HUES64 (cell line): ENCODE measurements around the gene AAR2.

Experiments used
- H3K27ac ChIP-seq: 2 replicates; pipeline ENCODE4 v1.7.0; 2013; ENCODE audit warnings: low read depth, low read length, inconsistent platforms
- H3K27me3 ChIP-seq: 2 replicates; pipeline ENCODE4 v1.6.1; 2013; ENCODE audit warnings: mild to moderate bottlenecking, low read length; ENCODE audit not compliant: insufficient read depth
- H3K36me3 ChIP-seq: 2 replicates; pipeline ENCODE4 v1.6.1; 2013; ENCODE audit warnings: mild to moderate bottlenecking, low read length; ENCODE audit not compliant: insufficient read depth
- H3K4me1 ChIP-seq: 2 replicates; pipeline ENCODE4 v1.6.1; 2013; ENCODE audit warnings: mild to moderate bottlenecking, low read length, moderate library complexity; ENCODE audit not compliant: insufficient read depth
- H3K4me3 ChIP-seq: 2 replicates; pipeline ENCODE4 v1.5.1; 2013; ENCODE audit warnings: mild to moderate bottlenecking, low read length, moderate library complexity
- H3K9ac ChIP-seq: 2 replicates; pipeline ENCODE4 v1.6.1; 2013; ENCODE audit warnings: mild to moderate bottlenecking, low read depth, low read length
- H3K9me3 ChIP-seq: 2 replicates; pipeline ENCODE4 v1.6.1; 2013; ENCODE audit warnings: low read depth, low read length; ENCODE audit not compliant: insufficient read depth
- WGBS: fragments of 150-250, 120-280 bp; methylation state at CpG from one replicate; pipeline ENCODE4 v1.1.7; 2013; ENCODE audit warnings: missing lambda C conversion rate; 5-methylcytosine and 5-hydroxymethylcytosine counted together

AAR2 gene

GRCh38 chr20:36219671-36220220 is 16.5 kb upstream of the AAR2 start:
- H3K4me1 ChIP-seq: no peaks in the 10 kb centered on the region
- WGBS: 96% methylated on average over 16 of the region's 17 CpGs
- no peak overlapping the region for H3K4me3 ChIP-seq
- H3K27ac ChIP-seq: no peak overlapping the region
- H3K9ac ChIP-seq: no peak overlapping the region
- H3K27me3 ChIP-seq: no peaks in the 10 kb centered on the region
- H3K9me3 ChIP-seq: no peaks in the 10 kb centered on the region
- no peaks in the 10 kb centered on the region for H3K36me3 ChIP-seq

- WGBS: 92% methylated on average over 7 of the region's 7 CpGs
- Histone ChIP-seq H3K36me3 (0 out of 2 replicates have a peak, but pooled peaks cover 2% of the 10 kb centered on the region), H3K4me1 (no peaks in the 10 kb centered on the region), H3K9ac (no peak overlapping the region), H3K27me3 (no peaks in the 10 kb centered on the region), H3K9me3 (no peaks in the 10 kb centered on the region), H3K27ac (no peak overlapping the region), H3K4me3 (no peak overlapping the region)
Measured at GRCh38 chr20:36225666-36226065, 10.6 kb upstream of the AAR2 start.

- no peak overlapping the region for H3K27ac ChIP-seq
- H3K36me3 ChIP-seq: 0 out of 2 replicates have a peak, but pooled peaks cover 2% of the 10 kb centered on the region
- no peak overlapping the region for H3K4me3 ChIP-seq
- H3K9ac ChIP-seq: no peak overlapping the region
- WGBS: 93% methylated on average over 6 of the region's 6 CpGs
- no peaks in the 10 kb centered on the region for H3K4me1 ChIP-seq
- H3K27me3 ChIP-seq: no peaks in the 10 kb centered on the region
- no peaks in the 10 kb centered on the region for H3K9me3 ChIP-seq
Measured at GRCh38 chr20:36228770-36229169, 7.5 kb upstream of the AAR2 start.

GRCh38 chr20:36230019-36230418 is 6.3 kb upstream of the AAR2 start:
- Histone ChIP-seq H3K27me3 (no peaks in the 10 kb centered on the region; the same call in 1 of the 2 replicates), H3K4me3 (no peak overlapping the region), H3K36me3 (0 out of 2 replicates have a peak, but pooled peaks cover 2% of the 10 kb centered on the region), H3K9me3 (no peaks in the 10 kb centered on the region), H3K27ac (no peak overlapping the region), H3K9ac (no peak overlapping the region), H3K4me1 (no peaks in the 10 kb centered on the region)
- WGBS: 78% methylated on average over 3 of the region's 3 CpGs

- no peak overlapping the region for H3K27ac ChIP-seq
- no peaks in the 10 kb centered on the region for H3K4me1 ChIP-seq
- 0 out of 2 replicates have a peak, but pooled peaks cover 2% of the 10 kb centered on the region for H3K36me3 ChIP-seq
- H3K9ac ChIP-seq: no peak overlapping the region
- WGBS: 94% methylated on average over 7 of the region's 7 CpGs
- no peaks in the 10 kb centered on the region for H3K9me3 ChIP-seq
- H3K4me3 ChIP-seq: no peak overlapping the region
- no peaks in the 10 kb centered on the region; the same call in 1 of the 2 replicates for H3K27me3 ChIP-seq
Measured at GRCh38 chr20:36231331-36231730, 4.9 kb upstream of the AAR2 start.

- Histone ChIP-seq H3K9me3 (no peaks in the 10 kb centered on the region), H3K27me3 (no peaks in the 10 kb centered on the region; the same call in 1 of the 2 replicates), H3K36me3 (peaks cover 8% of the 10 kb centered on the region), H3K4me1 (peaks cover 6% of the 10 kb centered on the region; the same call in 1 of the 2 replicates), H3K27ac (no peak overlapping the region), H3K9ac (no peak overlapping the region), H3K4me3 (no peak overlapping the region)
- 90% methylated on average over 4 of the region's 4 CpGs for WGBS
Measured at GRCh38 chr20:36234771-36235320, 1.4 kb upstream of the AAR2 start.

- peak overlapping the region; percentile 67; the same call in 1 of the 2 replicates for H3K27ac ChIP-seq
- H3K9me3 ChIP-seq: no peaks in the 10 kb centered on the region
- peak overlapping the region; percentile 89 for H3K9ac ChIP-seq
- peaks cover 27% of the 10 kb centered on the region for H3K36me3 ChIP-seq
- no peaks in the 10 kb centered on the region; the same call in 1 of the 2 replicates for H3K27me3 ChIP-seq
- peak overlapping the region; percentile 97 for H3K4me3 ChIP-seq
- H3K4me1 ChIP-seq: peaks cover 6% of the 10 kb centered on the region; the same call in 1 of the 2 replicates
- WGBS: 0% methylated on average over 6 of the region's 6 CpGs
Measured at GRCh38 chr20:36236786-36237121, 476 bp downstream of the AAR2 start.

GRCh38 chr20:36237477-36237876 is 1.2 kb downstream of the AAR2 start:
- Histone ChIP-seq H3K4me1 (peaks cover 6% of the 10 kb centered on the region; the same call in 1 of the 2 replicates), H3K27ac (no peak overlapping the region), H3K36me3 (peaks cover 32% of the 10 kb centered on the region), H3K4me3 (peak overlapping the region; percentile 97), H3K27me3 (no peaks in the 10 kb centered on the region; the same call in 1 of the 2 replicates), H3K9me3 (no peaks in the 10 kb centered on the region), H3K9ac (no peak overlapping the region; the same call in 1 of the 2 replicates)
- 89% methylated on average over 4 of the region's 5 CpGs for WGBS

- Histone ChIP-seq H3K36me3 (peaks cover 39% of the 10 kb centered on the region), H3K9me3 (no peaks in the 10 kb centered on the region), H3K27me3 (no peaks in the 10 kb centered on the region; the same call in 1 of the 2 replicates), H3K4me3 (no peak overlapping the region), H3K4me1 (peaks cover 6% of the 10 kb centered on the region; the same call in 1 of the 2 replicates), H3K9ac (no peak overlapping the region), H3K27ac (no peak overlapping the region)
- WGBS: 94% methylated on average over 3 of the region's 3 CpGs
Measured at GRCh38 chr20:36238153-36238552, 1.9 kb downstream of the AAR2 start.

GRCh38 chr20:36238760-36239159 is 2.5 kb downstream of the AAR2 start:
- no peaks in the 10 kb centered on the region; the same call in 1 of the 2 replicates for H3K27me3 ChIP-seq
- H3K4me1 ChIP-seq: peaks cover 6% of the 10 kb centered on the region; the same call in 1 of the 2 replicates
- no peak overlapping the region for H3K9ac ChIP-seq
- WGBS: 89% methylated on average over 3 of the region's 3 CpGs
- H3K36me3 ChIP-seq: peaks cover 45% of the 10 kb centered on the region
- no peak overlapping the region for H3K27ac ChIP-seq
- H3K4me3 ChIP-seq: no peak overlapping the region
- no peaks in the 10 kb centered on the region for H3K9me3 ChIP-seq

- Histone ChIP-seq H3K4me3 (no peak overlapping the region), H3K4me1 (peaks cover 6% of the 10 kb centered on the region; the same call in 1 of the 2 replicates), H3K36me3 (peaks cover 58% of the 10 kb centered on the region), H3K27me3 (no peaks in the 10 kb centered on the region), H3K27ac (no peak overlapping the region), H3K9me3 (no peaks in the 10 kb centered on the region), H3K9ac (no peak overlapping the region)
- WGBS: 96% methylated on average over 12 of the region's 12 CpGs
Measured at GRCh38 chr20:36240076-36240475, 3.8 kb downstream of the AAR2 start.
